GM12865 (cell line): ENCODE measurements around the gene MRTFA.
"Not testable (repeated sequence)": the region's sequence is repeated elsewhere in the genome, so short reads cannot be mapped to it uniquely, and the experiment has no call there.

Experiments
- DNase-seq: peaks from one replicate; pipeline ENCODE4 v3.0.0; 2010; ENCODE audit warnings: low read depth
- H3K4me3 ChIP-seq: 2 replicates; pipeline ENCODE4 v1.5.1; 2011; ENCODE audit warnings: mild to moderate bottlenecking, low read depth, low read length, control low read depth
- TF ChIP-seq, protein P1 (sequence below): IDR thresholded peaks from 2 replicates; pipeline ENCODE4 v1.5.1; 2011; ENCODE audit warnings: low read length, control low read depth, low read depth, inconsistent platforms; ENCODE audit not compliant: insufficient read depth; ENCODE audit errors: missing control alignments

The MRTFA gene

DNA sequence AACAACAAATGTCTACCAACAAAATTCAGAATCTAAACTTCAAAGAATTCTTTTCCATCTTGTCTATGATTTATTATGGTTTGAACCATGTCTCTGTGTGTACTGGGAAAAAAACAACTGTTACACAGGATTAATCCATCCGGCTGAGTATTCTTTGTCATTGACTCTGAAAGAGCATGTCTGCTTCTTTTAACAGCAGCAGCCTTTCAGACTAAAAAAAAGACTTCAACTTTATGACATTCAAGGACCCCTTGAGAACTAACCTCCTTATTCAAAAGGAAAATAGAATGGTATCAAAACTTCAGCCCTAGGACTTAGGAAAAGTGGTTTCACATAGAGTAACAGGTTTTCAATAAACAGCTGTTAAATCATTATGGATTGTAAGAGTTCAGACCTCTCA lies 79.9 kb downstream of the MRTFA start:
- no peak for DNase-seq
- H3K4me3 ChIP-seq, result no peak overlapping the region
- TF ChIP-seq, protein P1, sequence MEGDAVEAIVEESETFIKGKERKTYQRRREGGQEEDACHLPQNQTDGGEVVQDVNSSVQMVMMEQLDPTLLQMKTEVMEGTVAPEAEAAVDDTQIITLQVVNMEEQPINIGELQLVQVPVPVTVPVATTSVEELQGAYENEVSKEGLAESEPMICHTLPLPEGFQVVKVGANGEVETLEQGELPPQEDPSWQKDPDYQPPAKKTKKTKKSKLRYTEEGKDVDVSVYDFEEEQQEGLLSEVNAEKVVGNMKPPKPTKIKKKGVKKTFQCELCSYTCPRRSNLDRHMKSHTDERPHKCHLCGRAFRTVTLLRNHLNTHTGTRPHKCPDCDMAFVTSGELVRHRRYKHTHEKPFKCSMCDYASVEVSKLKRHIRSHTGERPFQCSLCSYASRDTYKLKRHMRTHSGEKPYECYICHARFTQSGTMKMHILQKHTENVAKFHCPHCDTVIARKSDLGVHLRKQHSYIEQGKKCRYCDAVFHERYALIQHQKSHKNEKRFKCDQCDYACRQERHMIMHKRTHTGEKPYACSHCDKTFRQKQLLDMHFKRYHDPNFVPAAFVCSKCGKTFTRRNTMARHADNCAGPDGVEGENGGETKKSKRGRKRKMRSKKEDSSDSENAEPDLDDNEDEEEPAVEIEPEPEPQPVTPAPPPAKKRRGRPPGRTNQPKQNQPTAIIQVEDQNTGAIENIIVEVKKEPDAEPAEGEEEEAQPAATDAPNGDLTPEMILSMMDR, result no peak

DNA sequence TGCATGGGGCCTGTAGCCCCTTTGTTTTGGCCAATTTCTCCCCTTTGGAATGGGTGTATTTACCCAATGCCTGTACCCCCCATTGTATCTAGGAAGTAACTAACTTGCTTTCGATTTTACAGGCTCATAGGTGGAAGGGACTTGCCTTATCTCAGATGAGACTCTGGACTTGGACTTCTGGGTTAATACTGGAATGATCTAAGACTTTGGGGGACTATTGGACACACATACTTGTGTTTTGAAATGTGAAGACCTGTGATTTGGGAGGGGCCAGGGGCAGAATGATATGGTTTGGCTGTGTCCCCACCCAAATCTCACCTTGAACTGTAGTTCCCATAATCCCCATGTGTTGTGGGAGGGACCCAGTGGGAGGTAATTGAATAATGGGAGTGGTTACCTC lies 82.5 kb downstream of the MRTFA start:
- H3K4me3 ChIP-seq, DNase-seq: not testable (repeated sequence)

DNA sequence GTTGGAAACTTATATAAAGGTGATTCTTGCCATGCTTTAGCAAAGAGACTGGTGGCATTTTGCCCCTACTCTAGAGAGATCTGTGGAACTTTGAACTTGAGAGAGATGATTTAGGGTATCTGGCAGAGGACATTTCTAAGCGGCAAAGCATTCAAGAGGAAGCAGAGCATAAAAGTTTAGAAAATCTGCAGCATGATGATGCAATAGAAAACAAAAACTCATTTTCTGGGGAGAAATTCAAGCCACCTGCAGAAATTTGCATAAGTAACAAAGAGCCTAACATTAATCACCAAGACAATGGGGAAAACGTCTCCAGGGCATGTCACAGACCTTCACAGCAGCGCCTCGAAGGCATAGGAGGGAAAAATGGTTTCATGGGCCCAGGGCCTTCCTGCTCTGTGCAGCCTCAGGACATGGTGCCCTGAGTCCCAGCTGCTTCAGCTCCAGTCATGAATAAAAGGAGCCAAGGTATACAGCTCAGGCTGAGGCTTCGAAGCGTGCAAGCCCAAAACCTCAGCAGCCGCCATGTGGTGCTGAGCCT lies 83.4 kb downstream of the MRTFA start:
- TF ChIP-seq, protein P1, result no peak
- DNase-seq, result no peak
- H3K4me3 ChIP-seq, result no peak overlapping the region

DNA sequence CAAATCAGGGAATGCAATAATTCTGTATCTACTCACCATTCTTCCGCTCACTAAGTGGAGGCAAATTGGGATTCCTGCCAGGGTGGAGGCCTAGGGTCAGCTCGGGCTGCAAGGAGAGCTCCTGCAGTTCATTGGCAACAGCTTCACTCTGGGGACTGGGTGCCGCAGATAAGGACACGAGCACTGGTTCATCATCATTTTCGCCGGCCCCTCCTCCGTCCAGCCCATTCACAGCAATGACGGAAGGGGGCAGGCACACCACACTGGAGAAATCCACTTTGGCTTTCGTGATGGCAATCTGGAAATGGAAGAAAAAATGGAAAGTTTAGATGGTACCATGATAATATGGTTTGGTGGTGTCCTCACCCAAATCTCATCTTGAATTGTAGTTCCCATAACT lies 84.4 kb downstream of the MRTFA start:
- no peak overlapping the region for H3K4me3 ChIP-seq
- TF ChIP-seq, protein P1, result no peak
- no peak for DNase-seq

DNA sequence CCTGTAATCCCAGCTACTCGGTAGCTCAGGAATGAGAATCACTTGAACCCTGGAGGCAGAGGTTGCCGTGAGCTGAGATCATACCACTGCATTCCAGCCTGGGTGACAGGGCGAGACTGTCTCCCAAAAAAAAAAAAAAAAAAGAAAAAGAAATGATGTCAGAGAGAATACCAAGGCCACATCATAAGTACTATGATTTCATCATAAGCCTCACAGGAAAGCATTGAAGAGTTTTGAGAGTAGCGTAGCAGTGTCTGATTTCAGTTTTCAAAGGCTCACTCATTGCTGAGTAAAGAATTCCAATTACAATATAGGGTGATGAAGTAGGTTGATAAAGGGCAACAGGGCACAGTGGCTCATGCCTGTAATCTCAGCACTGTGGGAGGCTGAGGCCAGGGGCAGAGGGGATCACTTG lies 88.8 kb downstream of the MRTFA start:
- TF ChIP-seq, protein P1, result no peak
- no peak for DNase-seq
- no peak overlapping the region for H3K4me3 ChIP-seq

DNA sequence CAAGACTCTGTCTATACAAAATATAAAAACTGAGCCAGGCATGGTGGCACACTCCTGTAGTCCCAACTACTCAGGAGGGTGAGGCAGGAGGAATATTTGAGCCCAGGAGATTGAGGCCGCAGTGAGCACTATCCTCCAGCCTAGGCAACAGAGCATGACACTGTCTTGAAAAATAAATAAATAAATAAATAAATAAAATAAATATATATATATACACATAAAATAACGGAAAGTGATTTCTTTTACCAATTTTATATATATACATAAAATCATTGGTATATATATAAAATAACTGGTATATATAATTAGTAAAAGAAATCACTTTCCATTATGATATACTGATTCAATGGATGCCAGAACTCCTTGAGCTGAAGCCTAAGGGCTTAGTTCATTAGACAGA lies 91.8 kb downstream of the MRTFA start:
- H3K4me3 ChIP-seq, result no peak overlapping the region
- TF ChIP-seq, protein P1, result no peak
- DNase-seq, result no peak

DNA sequence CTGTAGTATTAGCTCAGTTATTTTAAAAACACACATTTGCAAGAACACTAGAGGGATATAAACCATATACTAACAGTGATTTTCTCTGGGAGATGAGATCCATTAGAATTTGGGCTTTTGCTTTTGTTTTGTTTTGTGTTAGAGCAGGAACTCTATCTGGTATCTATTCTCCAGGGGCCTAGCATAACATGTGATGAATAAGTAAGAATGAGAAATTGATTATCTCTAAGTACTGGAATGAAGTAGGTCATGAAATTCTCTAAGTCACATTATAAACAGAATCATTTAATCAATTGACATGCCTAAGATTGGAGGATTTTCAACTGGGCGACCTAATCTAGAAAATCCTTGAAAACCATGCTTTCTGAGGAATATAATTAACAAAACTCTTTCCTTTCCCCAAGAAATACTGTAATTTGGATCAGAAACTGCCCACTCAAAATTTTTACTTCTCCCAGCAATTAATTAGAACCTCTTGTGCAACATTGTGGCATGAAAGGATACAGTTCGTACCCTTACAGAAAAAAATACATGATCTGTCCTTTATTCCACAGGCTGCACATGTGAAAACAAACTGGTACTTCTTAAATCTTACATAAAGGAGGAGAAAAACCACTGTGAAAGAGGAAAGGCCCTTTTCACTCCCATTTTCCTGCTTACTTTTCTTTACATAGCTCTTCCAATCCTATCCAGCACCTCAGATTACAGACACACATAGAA lies 93.5 kb downstream of the MRTFA start:
- no peak overlapping the region for H3K4me3 ChIP-seq
- no peak for DNase-seq
- TF ChIP-seq, protein P1, result no peak
